Measurements from ENCODE around the gene AIFM2.
"Not testable (repeated sequence)": the region's sequence is repeated elsewhere in the genome, so short reads cannot be mapped to it uniquely, and the experiment has no call there.

AIFM2 gene

GRCh38 chr10:70124918-70125317, 7.7 kb downstream of the AIFM2 start:
- no peaks in the 10 kb centered on the region for H3K36me3 Mint-ChIP-seq (ENCODE audit: insufficient read depth)
- H3K4me3 Mint-ChIP-seq: no peak overlapping the region
- DNase-seq (no peak), ATAC-seq (replicated peaks) (no peak)
- peaks cover 0 to 3% of the 10 kb centered on the region in 2 donors for H3K4me1 Mint-ChIP-seq (ENCODE audit: low read depth in 2 of 2)
- H3K9me3 Mint-ChIP-seq: no peaks in the 10 kb centered on the region
- no peak overlapping the region for H3K27ac Mint-ChIP-seq
- H3K27me3 Mint-ChIP-seq: no peaks in the 10 kb centered on the region

GRCh38 chr10:70124415-70124814, 8.2 kb downstream of the AIFM2 start:
- Mint-ChIP-seq H3K27ac (no peak overlapping the region), H3K27me3 (no peaks in the 10 kb centered on the region), H3K4me1 (ENCODE audit: low read depth in 2 of 2) (peaks cover 0 to 3% of the 10 kb centered on the region in 2 donors), H3K36me3 (ENCODE audit: insufficient read depth) (no peaks in the 10 kb centered on the region), H3K9me3 (no peaks in the 10 kb centered on the region), H3K4me3 (no peak overlapping the region)
- DNase-seq (no peak), ATAC-seq (replicated peaks) (no peak)

GRCh38 chr10:70123817-70124216, 8.8 kb downstream of the AIFM2 start:
- Mint-ChIP-seq H3K4me3 (no peak overlapping the region), H3K27ac (no peak overlapping the region), H3K9me3 (no peaks in the 10 kb centered on the region), H3K27me3 (no peaks in the 10 kb centered on the region), H3K36me3 (ENCODE audit: insufficient read depth) (no peaks in the 10 kb centered on the region), H3K4me1 (ENCODE audit: low read depth in 2 of 2) (peaks cover 0 to 3% of the 10 kb centered on the region in 2 donors)
- DNase-seq: no peak
- no peak for ATAC-seq (replicated peaks)

DNA sequence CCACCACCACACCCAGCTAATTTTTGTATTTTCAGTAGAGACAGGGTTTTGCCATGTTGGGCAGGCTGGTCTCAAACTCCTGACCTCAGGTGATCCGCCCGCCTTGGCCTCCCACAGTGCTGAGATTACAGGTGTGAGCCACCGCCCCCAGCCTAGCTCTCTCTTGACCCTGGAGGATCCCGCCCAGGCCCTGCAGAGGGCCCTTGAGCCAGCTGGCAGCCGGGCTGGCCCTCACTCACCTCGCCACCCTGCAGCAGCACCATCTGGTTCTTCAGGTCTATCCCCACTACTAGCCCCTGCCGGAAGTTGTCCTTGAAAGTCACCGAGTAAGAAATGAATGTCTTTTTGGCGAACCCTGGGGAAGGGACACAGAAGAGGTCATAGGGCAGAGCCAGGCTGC, 9.5 kb downstream of the AIFM2 start:
- not testable (repeated sequence) for H3K4me3 Mint-ChIP-seq; DNase-seq; H3K27ac Mint-ChIP-seq; H3K9me3 Mint-ChIP-seq; H3K27me3 Mint-ChIP-seq; H3K4me1 Mint-ChIP-seq (ENCODE audit: low read depth in 2 of 2); H3K36me3 Mint-ChIP-seq (ENCODE audit: insufficient read depth); ATAC-seq (replicated peaks)

DNA sequence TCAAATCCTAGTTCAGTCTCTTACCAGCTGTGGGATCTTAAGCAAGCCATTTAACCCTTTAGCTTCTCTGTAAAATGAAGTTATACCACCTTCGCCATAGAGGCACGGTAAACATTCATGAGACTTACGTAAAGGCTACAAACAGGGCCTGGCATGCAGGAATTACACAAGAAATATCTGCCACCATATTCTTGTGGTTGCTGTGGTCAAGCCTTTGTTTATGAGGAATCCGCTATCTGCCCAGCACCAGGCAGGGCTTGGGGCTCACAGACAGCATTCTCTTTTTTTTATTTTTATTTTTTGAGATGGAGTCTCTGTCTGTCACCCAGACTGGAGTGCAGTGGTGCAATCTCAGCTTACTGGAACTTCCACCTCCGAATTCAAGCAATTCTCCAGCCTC, 9.9 kb downstream of the AIFM2 start:
- Mint-ChIP-seq H3K4me1 (ENCODE audit: low read depth in 2 of 2) (peaks cover 0 to 3% of the 10 kb centered on the region in 2 donors), H3K4me3 (no peak overlapping the region), H3K27me3 (no peaks in the 10 kb centered on the region), H3K36me3 (ENCODE audit: insufficient read depth) (no peaks in the 10 kb centered on the region), H3K27ac (no peak overlapping the region), H3K9me3 (no peaks in the 10 kb centered on the region)
- DNase-seq: no peak
- no peak for ATAC-seq (replicated peaks)

DNA sequence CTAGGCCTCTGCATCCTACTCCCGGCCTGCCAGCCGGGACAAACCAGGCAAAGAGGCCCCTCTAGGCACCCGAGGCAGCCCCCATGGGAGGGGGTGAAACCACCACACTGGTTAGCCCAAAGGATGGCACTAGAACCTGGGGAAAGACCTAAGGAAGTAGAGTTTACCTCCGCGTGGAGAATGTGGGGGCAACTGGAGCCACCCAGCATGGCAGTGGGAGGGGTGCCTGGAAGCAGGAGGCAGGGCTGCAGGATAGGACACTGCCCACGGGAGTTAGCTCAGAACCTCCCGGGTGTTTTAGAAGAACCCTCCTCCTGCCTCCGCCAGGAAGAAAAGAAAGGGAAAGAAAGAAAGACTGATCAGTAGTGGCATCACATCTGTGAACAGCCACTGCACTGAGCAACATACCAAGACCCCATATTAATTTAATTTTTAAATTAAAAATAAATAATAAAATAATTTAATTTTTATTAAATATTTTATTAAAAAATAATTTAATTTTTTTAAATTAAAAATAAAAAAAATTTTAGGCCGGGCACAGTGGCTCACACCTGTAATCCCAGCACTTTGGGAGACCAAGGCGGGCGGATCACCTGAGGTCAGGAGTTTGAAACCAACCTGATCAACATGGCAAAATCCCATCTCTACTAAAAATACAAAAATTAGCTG, 11.2 kb downstream of the AIFM2 start:
- DNase-seq: no peak
- no peak overlapping the region for H3K27ac Mint-ChIP-seq
- H3K4me3 Mint-ChIP-seq: no peak overlapping the region
- peaks cover under 1 to 3% of the 10 kb centered on the region in 2 donors for H3K4me1 Mint-ChIP-seq (ENCODE audit: low read depth in 2 of 2)
- ATAC-seq (replicated peaks): no peak
- no peaks in the 10 kb centered on the region for H3K27me3 Mint-ChIP-seq
- H3K36me3 Mint-ChIP-seq (ENCODE audit: insufficient read depth): no peaks in the 10 kb centered on the region
- no peaks in the 10 kb centered on the region for H3K9me3 Mint-ChIP-seq

DNA sequence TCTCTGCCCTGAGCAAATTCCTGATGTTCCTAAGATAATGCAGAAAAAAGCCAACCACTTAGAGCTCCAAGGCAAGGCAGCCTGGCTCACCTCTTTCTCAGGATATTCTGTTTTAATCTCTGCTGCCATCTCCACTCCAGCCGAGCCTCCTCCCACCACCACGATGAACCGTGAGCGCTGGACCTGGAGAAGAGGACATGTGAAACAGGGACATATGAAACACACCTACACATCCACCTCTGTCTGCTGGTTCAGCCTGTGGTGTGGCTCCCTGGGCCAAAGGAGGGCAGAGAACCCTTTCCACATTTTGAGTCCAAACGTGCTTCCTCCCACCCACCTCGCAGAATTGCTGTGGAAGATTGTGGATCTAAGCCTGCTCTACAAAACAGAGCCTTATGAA, 12.2 kb downstream of the AIFM2 start:
- Mint-ChIP-seq H3K36me3 (ENCODE audit: insufficient read depth) (peaks cover 3% of the 10 kb centered on the region), H3K4me1 (ENCODE audit: low read depth in 2 of 2) (peaks cover 5% of the 10 kb centered on the region in 2 donors), H3K9me3 (no peaks in the 10 kb centered on the region), H3K27ac (peak overlapping the region in 1 of 2 donors; percentile 10), H3K27me3 (no peaks in the 10 kb centered on the region), H3K4me3 (no peak overlapping the region)
- DNase-seq (no peak), ATAC-seq (replicated peaks) (no peak)

GRCh38 chr10:70119623-70120022, 13.0 kb downstream of the AIFM2 start:
- Mint-ChIP-seq H3K4me3 (no peak overlapping the region), H3K4me1 (ENCODE audit: low read depth in 2 of 2) (peaks cover 5 to 8% of the 10 kb centered on the region in 2 donors), H3K27me3 (no peaks in the 10 kb centered on the region), H3K36me3 (ENCODE audit: insufficient read depth) (peaks cover 4% of the 10 kb centered on the region), H3K9me3 (no peaks in the 10 kb centered on the region), H3K27ac (no peak overlapping the region)
- DNase-seq (no peak), ATAC-seq (replicated peaks) (no peak)

- H3K27ac Mint-ChIP-seq: no peak overlapping the region
- no peak for DNase-seq
Measured at GRCh38 chr10:70119197-70119596, 13.4 kb downstream of the AIFM2 start.

GRCh38 chr10:70118196-70118595, 14.4 kb downstream of the AIFM2 start:
- no peak for ATAC-seq (replicated peaks)
- Mint-ChIP-seq H3K4me1 (ENCODE audit: low read depth in 2 of 2) (peaks cover 5 to 8% of the 10 kb centered on the region in 2 donors), H3K27me3 (no peaks in the 10 kb centered on the region), H3K4me3 (no peak overlapping the region), H3K27ac (no peak overlapping the region), H3K9me3 (no peaks in the 10 kb centered on the region), H3K36me3 (ENCODE audit: insufficient read depth) (peaks cover 4% of the 10 kb centered on the region)
- no peak for DNase-seq

More at GRCh38 chr10:70119197-70119596, 13.4 kb downstream of the AIFM2 start:
- H3K9me3 Mint-ChIP-seq: no peaks in the 10 kb centered on the region
- no peaks in the 10 kb centered on the region for H3K27me3 Mint-ChIP-seq
- no peak overlapping the region for H3K4me3 Mint-ChIP-seq
- ATAC-seq (replicated peaks): no peak
- peaks cover 5 to 8% of the 10 kb centered on the region in 2 donors for H3K4me1 Mint-ChIP-seq (ENCODE audit: low read depth in 2 of 2)
- peaks cover 4% of the 10 kb centered on the region for H3K36me3 Mint-ChIP-seq (ENCODE audit: insufficient read depth)

GRCh38 chr10:70117646-70118045, 15.0 kb downstream of the AIFM2 start:
- Mint-ChIP-seq H3K4me3 (no peak overlapping the region), H3K27ac (no peak overlapping the region), H3K4me1 (ENCODE audit: low read depth in 2 of 2) (peaks cover 5 to 8% of the 10 kb centered on the region in 2 donors), H3K36me3 (ENCODE audit: insufficient read depth) (peaks cover 7% of the 10 kb centered on the region), H3K9me3 (no peaks in the 10 kb centered on the region), H3K27me3 (no peaks in the 10 kb centered on the region)
- ATAC-seq (replicated peaks) (no peak), DNase-seq (no peak)

DNA sequence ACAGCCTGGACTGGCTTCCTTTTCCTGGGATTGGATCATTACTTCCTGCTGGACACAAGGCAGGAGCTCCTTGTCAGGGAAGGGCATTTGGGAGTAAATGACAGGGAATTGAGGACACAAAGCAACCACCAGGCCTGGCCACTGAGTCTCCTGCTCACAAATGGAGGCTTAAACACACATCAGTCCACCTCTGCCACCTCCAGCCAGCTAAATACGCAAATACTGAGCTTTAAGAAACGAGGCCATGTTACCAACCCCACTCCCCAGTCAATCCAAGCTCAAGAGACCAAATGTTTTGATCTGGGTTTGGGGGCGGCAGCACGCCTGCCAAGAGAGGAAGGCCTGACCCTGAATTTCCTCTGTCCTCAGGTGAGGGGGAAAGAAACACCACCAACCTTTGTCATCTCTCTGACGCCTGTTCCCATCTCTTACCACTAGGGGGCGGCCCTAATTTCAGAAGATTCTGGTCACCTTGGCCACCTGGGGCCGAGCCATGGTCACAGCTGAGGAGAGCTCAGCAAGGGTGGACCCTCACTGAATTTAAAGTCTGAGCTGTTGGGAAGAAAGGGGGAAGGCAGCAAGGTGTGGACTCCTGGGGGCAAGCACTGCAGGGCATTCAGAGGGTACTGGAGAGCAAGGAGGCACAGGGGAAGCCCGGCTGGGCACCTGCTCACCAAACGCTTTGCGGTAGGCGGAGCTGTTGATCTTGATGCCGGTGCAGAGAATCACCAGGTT, 16.5 kb downstream of the AIFM2 start:
- ATAC-seq (replicated peaks): peak; percentile 80
- Mint-ChIP-seq H3K9me3 (no peaks in the 10 kb centered on the region), H3K27ac (no peak overlapping the region), H3K4me3 (no peak overlapping the region), H3K27me3 (no peaks in the 10 kb centered on the region), H3K4me1 (ENCODE audit: low read depth in 2 of 2) (peaks cover 5 to 8% of the 10 kb centered on the region in 2 donors), H3K36me3 (ENCODE audit: insufficient read depth) (peaks cover 20% of the 10 kb centered on the region)
- peak; percentile 55 to 66 (median 55) for DNase-seq

DNA sequence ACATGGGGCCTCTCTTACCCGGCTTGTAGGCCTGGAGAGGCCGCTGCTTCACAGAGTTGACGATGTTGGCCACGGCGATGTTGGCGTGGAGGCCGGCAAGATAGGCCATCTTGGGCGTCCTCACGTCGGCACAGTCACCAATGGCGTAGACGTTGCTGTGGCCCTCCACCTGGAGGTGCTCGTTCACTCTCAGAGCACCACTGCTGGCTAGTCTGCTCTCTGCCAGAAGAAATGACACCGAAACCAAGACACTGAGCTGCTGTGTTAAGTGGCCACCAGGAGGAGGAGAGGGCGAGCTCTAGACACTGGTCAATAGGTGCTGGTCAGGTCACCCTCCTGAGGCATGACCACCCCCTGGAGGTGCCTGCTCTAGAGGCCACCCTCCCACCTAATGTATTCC, 17.7 kb downstream of the AIFM2 start:
- Mint-ChIP-seq H3K9me3 (no peaks in the 10 kb centered on the region), H3K27me3 (no peaks in the 10 kb centered on the region), H3K4me3 (no peak overlapping the region), H3K4me1 (ENCODE audit: low read depth in 2 of 2) (peaks cover 5 to 8% of the 10 kb centered on the region in 2 donors), H3K27ac (no peak overlapping the region), H3K36me3 (ENCODE audit: insufficient read depth) (peaks cover 20% of the 10 kb centered on the region)
- ATAC-seq (replicated peaks): no peak
- DNase-seq: no peak

DNA sequence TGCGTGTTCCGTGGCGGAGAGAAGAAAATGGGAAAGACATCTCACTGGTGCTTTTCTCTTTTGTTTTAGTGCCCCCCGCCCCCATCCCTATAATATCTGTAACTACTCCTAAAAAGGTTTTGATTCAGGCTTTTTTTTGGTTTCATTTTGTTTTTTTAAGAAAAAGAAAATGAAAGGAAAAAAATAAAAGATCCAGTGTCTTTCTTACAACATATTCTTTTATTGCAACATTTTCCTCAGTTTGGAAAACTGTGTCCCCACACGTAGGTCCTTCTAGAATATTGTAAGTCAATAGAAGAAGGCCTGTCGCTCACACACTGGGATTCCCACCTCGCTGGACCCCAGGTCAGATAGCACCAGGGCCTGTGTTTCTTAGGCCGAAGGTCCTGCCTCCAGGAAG, 20.6 kb downstream of the AIFM2 start:
- Mint-ChIP-seq H3K4me3 (no peak overlapping the region), H3K27me3 (no peaks in the 10 kb centered on the region), H3K9me3 (no peaks in the 10 kb centered on the region), H3K36me3 (ENCODE audit: insufficient read depth) (peaks cover 20% of the 10 kb centered on the region), H3K4me1 (ENCODE audit: low read depth in 2 of 2) (peaks cover 10 to 12% of the 10 kb centered on the region in 2 donors), H3K27ac (no peak overlapping the region)
- no peak for DNase-seq
- no peak for ATAC-seq (replicated peaks)

All from effector memory CD8-positive, alpha-beta T cell (primary cell).